Endothelial cell of umbilical vein (primary cell): ENCODE data around the gene KCNA2. TPM values are rescaled to one million over a fixed set of nuclear protein-coding genes. Genes with fewer than 3 reads are reported as not detected.

Experiments used
- BruUV-seq: library from RNA; stranded (reverse); fragments of 400-500 nt; replicated peaks from 2 replicates; lab custom pipeline; 2021; lab: Mats Ljungman, UMichigan
- CTCF ChIA-PET: fragments of 300-600, 350-600 bp; sonication (Branson Sonifier 250); formaldehyde crosslinking; loops from one replicate; lab custom pipeline; 2021; ENCODE audit warnings: antibody characterized with exemption, inconsistent platforms; lab: Charles Lee
- POLR2A ChIA-PET: fragments of 300-600, 350-600 bp; sonication (Branson Sonifier 250); formaldehyde crosslinking; loops from one replicate; lab custom pipeline; 2021; ENCODE audit warnings: antibody characterized with exemption, inconsistent platforms; lab: Charles Lee
- DNase-seq: peaks from one replicate; pipeline ENCODE4 v3.0.0-alpha.2; 2011; ENCODE audit warnings: low read depth, low spot score
- FAIRE-seq: peaks from 2 replicates; lab custom pipeline; 2011; peaks lifted over from hg19 to GRCh38; lab: Jason Lieb, UNC
- H2AFZ ChIP-seq: 2 replicates; pipeline ENCODE4 v1.6.0; 2012; ENCODE audit warnings: low read depth, low read length, control low read depth, inconsistent platforms
- H3K27ac ChIP-seq: 2 replicates; pipeline ENCODE4 v1.5.1; 2011; ENCODE audit warnings: low read depth, mild to moderate bottlenecking, control low read depth, low read length, moderate library complexity; ENCODE audit not compliant: insufficient read depth
- H3K27me3 ChIP-seq, 2 experiments: 2 replicates each; pipeline versions ENCODE4 v1.6.0 to v1.6.1; 2011; ENCODE audit warnings: low read length in 2 of 2, mixed read lengths in 1 of 2; ENCODE audit not compliant: control insufficient read depth in 2 of 2, insufficient read depth in 2 of 2
- H3K36me3 ChIP-seq, 2 experiments: 2 replicates in 1 of 2; 3 replicates in 1 of 2; pipeline ENCODE4 v1.5.1; 2011; ENCODE audit warnings: low read length in 2 of 2, mild to moderate bottlenecking in 1 of 2, moderate library complexity in 1 of 2; ENCODE audit not compliant: control insufficient read depth in 2 of 2, insufficient read depth in 2 of 2; ENCODE audit errors: extremely low read depth in 1 of 2
- H3K4me1 ChIP-seq: 3 replicates; pipeline ENCODE4 v1.5.1; 2011; ENCODE audit warnings: mild to moderate bottlenecking, low read length; ENCODE audit not compliant: control insufficient read depth, insufficient read depth; ENCODE audit errors: extremely low read depth
- H3K4me2 ChIP-seq: 2 replicates; pipeline ENCODE4 v1.6.1; 2011; ENCODE audit warnings: low read length, control low read depth, mixed read lengths; ENCODE audit not compliant: insufficient read depth
- H3K4me3 ChIP-seq, 3 experiments: fragments of 200-600 bp in 1 of 3; sonication (generic), shearing (Covaris generic) in 1 of 3; replicated peaks in 1 of 3; 2 replicates each; pipeline ENCODE4 v1.5.1; 2011 to 2016; ENCODE audit warnings: control low read depth in 3 of 3, low read length in 3 of 3, mild to moderate bottlenecking in 2 of 3, inconsistent platforms in 1 of 3, low read depth in 1 of 3, moderate library complexity in 1 of 3; ENCODE audit not compliant: insufficient read depth in 1 of 3
- H3K79me2 ChIP-seq: 2 replicates; pipeline ENCODE4 v1.6.0; 2012; ENCODE audit warnings: low read length, inconsistent platforms; ENCODE audit not compliant: control insufficient read depth, insufficient read depth
- H3K9ac ChIP-seq: replicated peaks from 2 replicates; pipeline ENCODE3; 2011; ENCODE audit warnings: low read length, control low read depth; ENCODE audit not compliant: insufficient read depth; ENCODE audit errors: extremely low read depth
- H3K9me1 ChIP-seq: replicated peaks from 3 replicates; pipeline ENCODE4 v1.6.0; 2011; ENCODE audit warnings: mild to moderate bottlenecking, low read length; ENCODE audit not compliant: control insufficient read depth, insufficient read depth; ENCODE audit errors: extremely low read depth
- H3K9me3 ChIP-seq: replicated peaks from 2 replicates; pipeline ENCODE4 v1.5.1; 2012; ENCODE audit warnings: low read length, inconsistent platforms; ENCODE audit not compliant: control insufficient read depth, insufficient read depth
- H4K20me1 ChIP-seq: replicated peaks from 2 replicates; pipeline ENCODE3; 2011; ENCODE audit warnings: mild to moderate bottlenecking, low read length; ENCODE audit not compliant: control insufficient read depth, insufficient read depth; ENCODE audit errors: extremely low read depth
- EZH2 ChIP-seq: IDR thresholded peaks from 2 replicates; pipeline ENCODE4 v1.6.1; 2012; ENCODE audit warnings: borderline replicate concordance, low read depth, mild to moderate bottlenecking, moderate library complexity, low read length, inconsistent platforms; ENCODE audit not compliant: severe bottlenecking
- FOS ChIP-seq: IDR thresholded peaks from 2 replicates; pipeline ENCODE4 v1.6.1; 2011; ENCODE audit warnings: mild to moderate bottlenecking, low read length, moderate library complexity, borderline replicate concordance; ENCODE audit not compliant: insufficient read depth
- GATA2 ChIP-seq: IDR thresholded peaks from 2 replicates; pipeline ENCODE4 v1.7.0; 2011; ENCODE audit warnings: low read depth, mild to moderate bottlenecking, moderate library complexity, mixed read lengths, low read length; ENCODE audit not compliant: insufficient read length, insufficient read depth
- JUN ChIP-seq: IDR thresholded peaks from 2 replicates; pipeline ENCODE4 v1.6.1; 2011; ENCODE audit warnings: borderline replicate concordance, low read depth; ENCODE audit not compliant: insufficient read length, insufficient read depth
- MAX ChIP-seq: IDR thresholded peaks from 2 replicates; pipeline ENCODE4 v1.6.1; 2011; ENCODE audit not compliant: insufficient read depth, insufficient read length
- MYC ChIP-seq: IDR thresholded peaks from one replicate; pipeline ENCODE4 v1.6.1; 2011; ENCODE audit warnings: mild to moderate bottlenecking, low read depth, low read length
- POLR2A ChIP-seq: IDR thresholded peaks from 2 replicates; pipeline ENCODE4 v1.6.1; 2012; ENCODE audit warnings: low read depth, mild to moderate bottlenecking, control low read depth, low read length
- dilution Hi-C: fragments of 300-500 bp; cut with MboI; formaldehyde crosslinking; loops from one replicate; pipeline ENCODE4 v1.15.0; 2019; ENCODE audit warnings: low sequenced_read_pairs; ENCODE audit not compliant: extremely low pct_ligation_motif_present
- intact Hi-C: fragments of 100-400 bp; cut with micrococcal nuclease; formaldehyde crosslinking; loops from one replicate; pipeline ENCODE4 v1.10.0; 2022
- polyA plus RNA-seq, 4 experiments: library from polyadenylated mRNA; depleted of rRNA in 3 of 4; stranded (reverse) in 3 of 4; unstranded in 1 of 4; fragments of >200 nt; gene quantifications; 2 replicates each; pipeline versions ENCODE4 v1.2.1 to v1.2.3, GENCODE V29; 2011 to 2012; ENCODE audit warnings: missing spikeins in 1 of 4
- total RNA-seq: library from RNA; stranded (reverse); gene quantifications from 2 replicates; pipeline ENCODE4 v1.2.3, GENCODE V29; 2021
- TF ChIP-seq, protein P1 (sequence below), 2 donors: IDR thresholded peaks; 1 replicate in 1 of 2; 2 replicates in 1 of 2; pipeline ENCODE4 v1.5.1; 2011; ENCODE audit warnings: low read length in 2 of 2, mild to moderate bottlenecking in 2 of 2, moderate library complexity in 2 of 2, control low read depth in 1 of 2, inconsistent platforms in 1 of 2, low read depth in 1 of 2; ENCODE audit not compliant: insufficient read depth in 1 of 2; ENCODE audit errors: extremely low read depth in 1 of 2

KCNA2 gene
- total and polyA plus RNA-seq, 2 donors (not counting 3 experiments of a cell fraction or from before 2014, with no cell fraction given): not detected

- ChIA-PET CTCF (interaction anchor here (0.7 to 3.2 kb wide), 2 partner anchors 138 to 471 kb away, joined by 3 to 30 read pairs; no protein-coding TSS in a partner anchor), POLR2A (no interaction called here)
- Histone ChIP-seq H3K9me3 (no peaks in the 10 kb centered on the region), H3K36me3 (no peaks in the 10 kb centered on the region), H3K9ac (no peak overlapping the region), H3K27ac (no peak overlapping the region), H3K4me1 (no peaks in the 10 kb centered on the region), H3K4me3 (no peak overlapping the region), H2AFZ (no peak overlapping the region), H3K79me2 (no peaks in the 10 kb centered on the region), H4K20me1 (no peaks in the 10 kb centered on the region), H3K4me2 (no peak overlapping the region), H3K9me1 (no peaks in the 10 kb centered on the region), H3K27me3 (peaks cover 2% of the 10 kb centered on the region in 2 experiments)
- no TSS peak for BruUV-seq
- intact Hi-C loops (loop anchor here (10.0 kb wide), 1 partner anchor 367 kb away; no protein-coding TSS in a partner anchor), dilution Hi-C loops (no loop called here)
- DNase-seq (no peak), FAIRE-seq (no peak)
- TF ChIP-seq, protein P1, sequence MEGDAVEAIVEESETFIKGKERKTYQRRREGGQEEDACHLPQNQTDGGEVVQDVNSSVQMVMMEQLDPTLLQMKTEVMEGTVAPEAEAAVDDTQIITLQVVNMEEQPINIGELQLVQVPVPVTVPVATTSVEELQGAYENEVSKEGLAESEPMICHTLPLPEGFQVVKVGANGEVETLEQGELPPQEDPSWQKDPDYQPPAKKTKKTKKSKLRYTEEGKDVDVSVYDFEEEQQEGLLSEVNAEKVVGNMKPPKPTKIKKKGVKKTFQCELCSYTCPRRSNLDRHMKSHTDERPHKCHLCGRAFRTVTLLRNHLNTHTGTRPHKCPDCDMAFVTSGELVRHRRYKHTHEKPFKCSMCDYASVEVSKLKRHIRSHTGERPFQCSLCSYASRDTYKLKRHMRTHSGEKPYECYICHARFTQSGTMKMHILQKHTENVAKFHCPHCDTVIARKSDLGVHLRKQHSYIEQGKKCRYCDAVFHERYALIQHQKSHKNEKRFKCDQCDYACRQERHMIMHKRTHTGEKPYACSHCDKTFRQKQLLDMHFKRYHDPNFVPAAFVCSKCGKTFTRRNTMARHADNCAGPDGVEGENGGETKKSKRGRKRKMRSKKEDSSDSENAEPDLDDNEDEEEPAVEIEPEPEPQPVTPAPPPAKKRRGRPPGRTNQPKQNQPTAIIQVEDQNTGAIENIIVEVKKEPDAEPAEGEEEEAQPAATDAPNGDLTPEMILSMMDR (IDR thresholded peaks at IDR 0.05; ENCODE audit: extremely low read depth in 1 of 2, insufficient read depth in 1 of 2, low read depth in 1 of 2, low read length in 2 of 2): no peak
- TF ChIP-seq GATA2 (no peak), FOS (no peak), MAX (no peak), EZH2 (no peak), MYC (no peak), POLR2A (no peak), JUN (no peak)
Observed at GRCh38 chr1:110627764-110628163, 21.6 kb upstream of the KCNA2 start.
